Measurements from ENCODE around the gene STARD9.

GRCh38 chr15:42726114-42726513, 150.7 kb downstream of the STARD9 start:
- TF ChIP-seq, protein P1, sequence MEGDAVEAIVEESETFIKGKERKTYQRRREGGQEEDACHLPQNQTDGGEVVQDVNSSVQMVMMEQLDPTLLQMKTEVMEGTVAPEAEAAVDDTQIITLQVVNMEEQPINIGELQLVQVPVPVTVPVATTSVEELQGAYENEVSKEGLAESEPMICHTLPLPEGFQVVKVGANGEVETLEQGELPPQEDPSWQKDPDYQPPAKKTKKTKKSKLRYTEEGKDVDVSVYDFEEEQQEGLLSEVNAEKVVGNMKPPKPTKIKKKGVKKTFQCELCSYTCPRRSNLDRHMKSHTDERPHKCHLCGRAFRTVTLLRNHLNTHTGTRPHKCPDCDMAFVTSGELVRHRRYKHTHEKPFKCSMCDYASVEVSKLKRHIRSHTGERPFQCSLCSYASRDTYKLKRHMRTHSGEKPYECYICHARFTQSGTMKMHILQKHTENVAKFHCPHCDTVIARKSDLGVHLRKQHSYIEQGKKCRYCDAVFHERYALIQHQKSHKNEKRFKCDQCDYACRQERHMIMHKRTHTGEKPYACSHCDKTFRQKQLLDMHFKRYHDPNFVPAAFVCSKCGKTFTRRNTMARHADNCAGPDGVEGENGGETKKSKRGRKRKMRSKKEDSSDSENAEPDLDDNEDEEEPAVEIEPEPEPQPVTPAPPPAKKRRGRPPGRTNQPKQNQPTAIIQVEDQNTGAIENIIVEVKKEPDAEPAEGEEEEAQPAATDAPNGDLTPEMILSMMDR (IDR thresholded peaks at IDR 0.05) = no peak
- no peak for TF ChIP-seq POLR2A (IDR thresholded peaks at IDR 0.05)

All from right lobe of liver (tissue), 4 donors.